ENCODE measurements around the gene MFSD11. TPM values are rescaled to one million over a fixed set of nuclear protein-coding genes. Genes with fewer than 3 reads are reported as not detected.

The MFSD11 gene
- total and polyA plus RNA-seq, 2 of the 4 experiments (the other 2 are of a cell fraction) = 12.3 to 16.1 TPM

GRCh38 chr17:76714822-76715495 lies 23.0 kb upstream of the MFSD11 start:
- Histone ChIP-seq H3K9ac (ENCODE audit: low read depth, low read length) (no peak overlapping the region; the same call in 1 of the 2 replicates), H3K36me3 (ENCODE audit: control insufficient read depth, insufficient read depth, low read length) (peaks cover 34% of the 10 kb centered on the region), H4K8ac (ENCODE audit: low read depth in 2 of 2, low read length in 2 of 2) (peak overlapping the region in 1 of 2 experiments; percentile 47; a peak in 2 of 4 replicates), H3K23ac (ENCODE audit: low read depth, low read length) (no peak overlapping the region; the same call in 1 of the 2 replicates), H3K4ac (ENCODE audit: low read depth, low read length) (peak overlapping the region; percentile 10; the same call in 1 of the 2 replicates), H3K4me3 (ENCODE audit: insufficient read depth, low read depth, low read length) (no peak overlapping the region), H2BK120ac (ENCODE audit: low read depth, low read length) (no peak overlapping the region), H3K27ac (ENCODE audit: insufficient read depth, low read length) (peak overlapping the region; percentile 31; the same call in 1 of the 2 replicates), H2AK5ac (ENCODE audit: low read depth, low read length) (no peak overlapping the region; the same call in 1 of the 2 replicates), H3K4me1 (ENCODE audit: control insufficient read depth, insufficient read depth, low read length) (peaks cover 18% of the 10 kb centered on the region), H2BK20ac (ENCODE audit: low read depth, low read length) (no peak overlapping the region), H3K56ac (ENCODE audit: extremely low read depth, insufficient read depth, low read length) (no peak overlapping the region), H3K9me3 (ENCODE audit: control insufficient read depth, insufficient read depth, low read length) (no peaks in the 10 kb centered on the region), H2AK9ac (replicated peaks; ENCODE audit: low read depth, low read length, poor library complexity) (no peak overlapping the region), H3K14ac (replicated peaks; ENCODE audit: low read depth, low read length) (no peak overlapping the region; the same call in 1 of the 2 replicates), H4K20me1 (ENCODE audit: insufficient read depth, low read length) (peaks cover 41% of the 10 kb centered on the region), H4K91ac (ENCODE audit: insufficient read depth, low read depth, low read length) (peak overlapping the region; percentile 18; the same call in 1 of the 2 replicates), H3K18ac (ENCODE audit: low read depth, low read length) (no peak overlapping the region; the same call in 1 of the 2 replicates), H3K79me1 (ENCODE audit: low read depth in 1 of 2, low read length in 2 of 2) (peaks cover 33 to 73% of the 10 kb centered on the region in 2 experiments), H3K9me1 (ENCODE audit: insufficient read depth, low read length) (peaks cover 7% of the 10 kb centered on the region), H3K4me2 (ENCODE audit: low read depth, low read length) (no peak overlapping the region), H2AFZ (replicated peaks; ENCODE audit: low read length, poor library complexity) (no peak overlapping the region), H2BK5ac (ENCODE audit: low read depth, low read length, poor library complexity, severe bottlenecking) (peak overlapping the region; percentile 87), H3K27me3 (ENCODE audit: control insufficient read depth, insufficient read depth, low read length) (no peaks in the 10 kb centered on the region), H4K5ac (ENCODE audit: low read depth, low read length) (no peak overlapping the region; the same call in 1 of the 2 replicates), H2BK15ac (ENCODE audit: low read depth, low read length) (no peak overlapping the region; the same call in 2 of the 3 replicates)
- no TSS peak for BruUV-seq (replicated peaks)
- ATAC-seq (ENCODE audit: low read depth) (no peak), DNase-seq (peak; percentile 59)
- CTCF ChIA-PET = interaction anchor here (0.5 to 1.4 kb wide), 4 partner anchors 91 to 1629 kb away, joined by 3 to 5 read pairs (median 4); no protein-coding TSS in a partner anchor
- dilution Hi-C loops (cut with HindIII; ENCODE audit: low sequenced_read_pairs, unreplicated experiment) = no loop called here
- intact Hi-C loops (cut with micrococcal nuclease) = loop anchor here (2.0 kb wide), 1 partner anchor 192 kb away; no protein-coding TSS in a partner anchor
- in situ Hi-C loops (cut with MboI; ENCODE audit: low sequenced_read_pairs) = no loop called here
- POLR2A ChIA-PET (ENCODE audit: unreplicated experiment) = no interaction called here
- WGBS, 2 experiments (ENCODE audit: extremely low coverage in 2 of 2, insufficient read length in 1 of 2) = no CpG with 5 or more reads among the region's 4 CpGs
- no peak; the same call in 1 of the 2 replicates for TF ChIP-seq POLR2A (IDR thresholded peaks at IDR 0.05; ENCODE audit: low read depth, low read length)
- no peak for TF ChIP-seq BHLHE40 (IDR thresholded peaks at IDR 0.05; ENCODE audit: low read depth, low read length)
- TF ChIP-seq NFE2L2 (IDR thresholded peaks at IDR 0.05; ENCODE audit: low read depth, low read length) = no peak
- TF ChIP-seq ELK1 (IDR thresholded peaks at IDR 0.05; ENCODE audit: borderline replicate concordance, low read depth, low read length) = no peak
- no peak for TF ChIP-seq CHD1 (IDR thresholded peaks at IDR 0.05; ENCODE audit: low read depth, low read length)
- no peak for TF ChIP-seq RCOR1 (IDR thresholded peaks at IDR 0.05; ENCODE audit: insufficient replicate concordance, low read length)
- no peak for TF ChIP-seq FOS (IDR thresholded peaks at IDR 0.05; ENCODE audit: low read depth, low read length)
- peak; percentile 65 for TF ChIP-seq RAD21 (IDR thresholded peaks at IDR 0.05; ENCODE audit: low read length)
- TF ChIP-seq, protein P1, sequence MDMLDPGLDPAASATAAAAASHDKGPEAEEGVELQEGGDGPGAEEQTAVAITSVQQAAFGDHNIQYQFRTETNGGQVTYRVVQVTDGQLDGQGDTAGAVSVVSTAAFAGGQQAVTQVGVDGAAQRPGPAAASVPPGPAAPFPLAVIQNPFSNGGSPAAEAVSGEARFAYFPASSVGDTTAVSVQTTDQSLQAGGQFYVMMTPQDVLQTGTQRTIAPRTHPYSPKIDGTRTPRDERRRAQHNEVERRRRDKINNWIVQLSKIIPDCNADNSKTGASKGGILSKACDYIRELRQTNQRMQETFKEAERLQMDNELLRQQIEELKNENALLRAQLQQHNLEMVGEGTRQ (IDR thresholded peaks at IDR 0.05; ENCODE audit: low read depth, low read length) = no peak
- TF ChIP-seq CTCF (conservative IDR thresholded peaks at IDR 0.05; ENCODE audit: low read depth, low read length) = peak; percentile 77
- no peak for TF ChIP-seq MXI1 (IDR thresholded peaks at IDR 0.05; ENCODE audit: borderline replicate concordance, low read depth, low read length)
- no peak for TF ChIP-seq RFX5 (IDR thresholded peaks at IDR 0.05; ENCODE audit: low read depth, low read length)
- TF ChIP-seq MAFK (IDR thresholded peaks at IDR 0.05; ENCODE audit: low read depth, low read length) = no peak
- no peak for TF ChIP-seq CEBPB (IDR thresholded peaks at IDR 0.05; ENCODE audit: low read depth, low read length)

Measured in IMR-90 (cell line).